ENCODE results near the gene RALA.

- no peak for TF ChIP-seq CTCF (conservative IDR thresholded peaks at IDR 0.05)
- no peak for TF ChIP-seq EZH2 (IDR thresholded peaks at IDR 0.05; ENCODE audit: low read depth)
Observed at GRCh38 chr7:39607865-39608264, 15.5 kb upstream of the RALA start.
